PFSK-1 (cell line): ENCODE measurements around the gene SYNC.

Source experiments
- FOXP2 ChIP-seq: optimal IDR thresholded peaks from 2 replicates; pipeline ENCODE3; 2011; ENCODE audit warnings: borderline replicate concordance, control low read depth, inconsistent platforms; ENCODE audit not compliant: insufficient read depth; ENCODE audit errors: extremely low read length, extremely low read depth
- POLR2AphosphoS5 ChIP-seq: IDR thresholded peaks from 2 replicates; pipeline ENCODE4 v1.6.1; 2012; ENCODE audit warnings: low read depth, mild to moderate bottlenecking, control low read depth, low read length, moderate library complexity
- SIN3A ChIP-seq: IDR thresholded peaks from 2 replicates; pipeline ENCODE4 v1.6.1; 2012; ENCODE audit warnings: mild to moderate bottlenecking, low read length, moderate library complexity, borderline replicate concordance; ENCODE audit not compliant: insufficient read depth
- TAF1 ChIP-seq: IDR thresholded peaks from 2 replicates; pipeline ENCODE4 v1.6.1; 2012; ENCODE audit warnings: low read length, control low read depth, borderline replicate concordance; ENCODE audit not compliant: insufficient read depth
- TF ChIP-seq, protein P1 (sequence below), 2 experiments: IDR thresholded peaks; 2 replicates each; pipeline versions ENCODE4 v1.6.1 to v1.8.0; 2011 to 2012; ENCODE audit warnings: low read depth in 2 of 2, low read length in 2 of 2, control low read depth in 1 of 2, inconsistent platforms in 1 of 2, mild to moderate bottlenecking in 1 of 2, moderate library complexity in 1 of 2; ENCODE audit not compliant: insufficient read depth in 1 of 2

Gene SYNC

DNA sequence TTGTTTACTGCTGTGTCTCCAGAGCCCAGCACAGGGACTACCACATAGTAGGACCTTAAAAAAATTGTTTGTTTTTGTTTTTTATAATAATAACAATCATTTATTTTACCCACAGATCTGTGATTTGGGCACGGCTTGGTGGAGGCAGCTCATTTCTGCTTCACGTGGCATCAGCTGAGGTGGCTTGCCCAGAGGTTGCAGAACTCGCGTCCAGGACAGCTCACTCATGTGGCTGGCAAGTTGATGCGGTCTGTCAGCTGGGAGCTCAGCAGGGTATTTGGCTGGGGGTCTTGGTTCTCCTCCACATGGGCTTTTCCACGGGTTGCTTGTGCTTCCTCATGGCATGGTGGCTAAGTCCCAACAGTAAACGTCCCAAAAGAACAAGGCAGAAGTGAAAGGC, 2.9 kb upstream of the SYNC start:
- no peak for TF ChIP-seq SIN3A
- TF ChIP-seq FOXP2, result no peak
- TF ChIP-seq TAF1, result no peak
- no peak for TF ChIP-seq POLR2AphosphoS5
- TF ChIP-seq, protein P1, sequence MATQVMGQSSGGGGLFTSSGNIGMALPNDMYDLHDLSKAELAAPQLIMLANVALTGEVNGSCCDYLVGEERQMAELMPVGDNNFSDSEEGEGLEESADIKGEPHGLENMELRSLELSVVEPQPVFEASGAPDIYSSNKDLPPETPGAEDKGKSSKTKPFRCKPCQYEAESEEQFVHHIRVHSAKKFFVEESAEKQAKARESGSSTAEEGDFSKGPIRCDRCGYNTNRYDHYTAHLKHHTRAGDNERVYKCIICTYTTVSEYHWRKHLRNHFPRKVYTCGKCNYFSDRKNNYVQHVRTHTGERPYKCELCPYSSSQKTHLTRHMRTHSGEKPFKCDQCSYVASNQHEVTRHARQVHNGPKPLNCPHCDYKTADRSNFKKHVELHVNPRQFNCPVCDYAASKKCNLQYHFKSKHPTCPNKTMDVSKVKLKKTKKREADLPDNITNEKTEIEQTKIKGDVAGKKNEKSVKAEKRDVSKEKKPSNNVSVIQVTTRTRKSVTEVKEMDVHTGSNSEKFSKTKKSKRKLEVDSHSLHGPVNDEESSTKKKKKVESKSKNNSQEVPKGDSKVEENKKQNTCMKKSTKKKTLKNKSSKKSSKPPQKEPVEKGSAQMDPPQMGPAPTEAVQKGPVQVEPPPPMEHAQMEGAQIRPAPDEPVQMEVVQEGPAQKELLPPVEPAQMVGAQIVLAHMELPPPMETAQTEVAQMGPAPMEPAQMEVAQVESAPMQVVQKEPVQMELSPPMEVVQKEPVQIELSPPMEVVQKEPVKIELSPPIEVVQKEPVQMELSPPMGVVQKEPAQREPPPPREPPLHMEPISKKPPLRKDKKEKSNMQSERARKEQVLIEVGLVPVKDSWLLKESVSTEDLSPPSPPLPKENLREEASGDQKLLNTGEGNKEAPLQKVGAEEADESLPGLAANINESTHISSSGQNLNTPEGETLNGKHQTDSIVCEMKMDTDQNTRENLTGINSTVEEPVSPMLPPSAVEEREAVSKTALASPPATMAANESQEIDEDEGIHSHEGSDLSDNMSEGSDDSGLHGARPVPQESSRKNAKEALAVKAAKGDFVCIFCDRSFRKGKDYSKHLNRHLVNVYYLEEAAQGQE (IDR thresholded peaks at IDR 0.05; ENCODE audit: insufficient read depth in 1 of 2, low read depth in 2 of 2, low read length in 2 of 2), result no peak

DNA sequence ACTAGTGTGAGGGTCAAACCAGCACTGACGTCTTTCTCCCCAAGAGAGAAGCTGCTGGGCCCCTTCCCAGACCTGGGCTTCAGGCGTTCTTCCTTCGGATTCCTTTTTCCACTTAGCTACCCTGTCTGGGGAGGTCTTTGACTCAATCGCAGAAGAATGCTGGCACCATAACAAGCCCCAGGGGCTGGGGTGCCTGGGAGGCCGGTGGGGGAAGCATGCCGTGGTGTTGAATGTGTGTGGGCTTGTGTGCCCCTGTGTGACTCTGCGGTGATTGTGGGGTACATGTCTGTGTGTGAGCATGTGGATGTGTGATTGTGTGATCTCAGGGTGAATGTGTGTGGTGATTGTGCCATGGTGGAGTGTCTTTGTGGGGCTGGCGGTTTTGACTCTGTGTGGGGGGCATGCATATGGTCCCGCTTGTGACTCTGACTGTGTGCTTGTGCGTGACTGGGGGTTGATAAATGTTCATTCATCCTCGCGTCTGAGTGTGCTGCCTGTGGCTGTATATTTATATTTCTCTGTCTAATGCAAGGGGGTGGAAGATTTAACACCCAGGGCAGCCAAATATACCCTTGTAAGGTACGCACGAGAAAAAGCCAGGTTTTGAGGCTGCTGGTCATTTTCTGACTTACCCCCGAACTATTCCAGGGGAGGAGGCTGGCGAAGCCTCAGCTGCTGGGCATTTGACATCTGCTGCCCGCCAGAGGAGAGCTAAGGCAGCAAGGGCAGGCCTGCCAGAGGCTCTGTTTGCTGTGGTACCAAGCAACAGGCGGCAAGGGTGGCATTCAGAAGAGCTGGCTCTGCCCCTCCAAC, 1.1 kb upstream of the SYNC start:
- no peak for TF ChIP-seq SIN3A
- TF ChIP-seq TAF1, result no peak
- TF ChIP-seq FOXP2, result no peak
- TF ChIP-seq, protein P1 (IDR thresholded peaks at IDR 0.05; ENCODE audit: insufficient read depth in 1 of 2, low read depth in 2 of 2, low read length in 2 of 2), result no peak
- TF ChIP-seq POLR2AphosphoS5, result no peak

- no peak for TF ChIP-seq SIN3A
- TF ChIP-seq, protein P1 (IDR thresholded peaks at IDR 0.05; ENCODE audit: insufficient read depth in 1 of 2, low read depth in 2 of 2, low read length in 2 of 2), result no peak
- TF ChIP-seq POLR2AphosphoS5, result no peak
- no peak for TF ChIP-seq TAF1
- no peak for TF ChIP-seq FOXP2
Measured at GRCh38 chr1:32701951-32702598, 495 bp downstream of the SYNC start.

GRCh38 chr1:32701421-32701911, 1.1 kb downstream of the SYNC start:
- TF ChIP-seq POLR2AphosphoS5, result no peak
- no peak for TF ChIP-seq FOXP2

GRCh38 chr1:32696041-32696440, 6.5 kb downstream of the SYNC start:
- TF ChIP-seq FOXP2 (no peak), SIN3A (no peak), POLR2AphosphoS5 (no peak), TAF1 (no peak)
